HT-29 (cell line): ENCODE measurements around the gene PSMC2. TPM values are rescaled to one million over a fixed set of nuclear protein-coding genes. Genes with fewer than 3 reads are reported as not detected.
"Not testable (repeated sequence)": the region's sequence is repeated elsewhere in the genome, so short reads cannot be mapped to it uniquely, and the experiment has no call there.

Source experiments
- DNase-seq: peaks from one replicate; pipeline ENCODE4 v3.0.0-alpha.2; 2015; ENCODE audit warnings: low spot score
- total RNA-seq: library from RNA; depleted of rRNA; stranded (reverse); fragments of >200 nt; shearing (Covaris generic); gene quantifications from 2 replicates; pipeline ENCODE4 v1.2.3, GENCODE V29; 2014

PSMC2 gene
- total RNA-seq, 1 experiment from 2014 or later: 119 TPM

DNA sequence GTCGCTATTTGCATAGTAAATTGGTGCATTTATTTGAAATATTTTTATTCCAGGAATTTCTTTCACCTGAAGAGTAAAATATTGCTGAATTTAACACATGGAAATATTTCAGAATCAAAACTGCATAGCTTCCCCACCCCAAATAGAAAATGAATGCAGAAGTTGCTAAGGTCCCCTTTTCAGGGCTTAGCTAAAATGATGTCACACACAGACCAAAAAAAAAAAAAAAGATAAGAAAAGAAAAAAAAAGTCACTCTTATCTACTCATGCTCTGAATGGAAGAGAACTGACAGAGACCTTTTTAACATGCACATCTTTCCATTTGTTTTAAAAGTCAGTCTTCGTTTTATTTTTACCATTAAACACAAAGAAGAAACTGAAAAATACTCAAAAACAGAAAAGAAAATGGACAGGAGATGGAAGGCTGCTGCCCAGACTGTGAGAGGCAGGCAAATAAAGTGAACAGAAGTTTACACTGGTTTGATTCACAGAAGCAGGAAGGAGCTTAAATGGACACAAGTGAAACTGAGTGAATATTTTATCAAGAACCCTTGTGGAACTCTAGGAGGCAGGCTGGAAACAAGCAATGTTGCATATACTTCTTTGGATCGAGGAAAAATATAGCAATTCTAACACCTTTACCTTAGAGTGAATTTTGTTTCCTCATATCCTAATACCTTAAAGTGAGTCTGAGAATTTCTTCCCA, 32.0 kb downstream of the PSMC2 start:
- no peak for DNase-seq

DNA sequence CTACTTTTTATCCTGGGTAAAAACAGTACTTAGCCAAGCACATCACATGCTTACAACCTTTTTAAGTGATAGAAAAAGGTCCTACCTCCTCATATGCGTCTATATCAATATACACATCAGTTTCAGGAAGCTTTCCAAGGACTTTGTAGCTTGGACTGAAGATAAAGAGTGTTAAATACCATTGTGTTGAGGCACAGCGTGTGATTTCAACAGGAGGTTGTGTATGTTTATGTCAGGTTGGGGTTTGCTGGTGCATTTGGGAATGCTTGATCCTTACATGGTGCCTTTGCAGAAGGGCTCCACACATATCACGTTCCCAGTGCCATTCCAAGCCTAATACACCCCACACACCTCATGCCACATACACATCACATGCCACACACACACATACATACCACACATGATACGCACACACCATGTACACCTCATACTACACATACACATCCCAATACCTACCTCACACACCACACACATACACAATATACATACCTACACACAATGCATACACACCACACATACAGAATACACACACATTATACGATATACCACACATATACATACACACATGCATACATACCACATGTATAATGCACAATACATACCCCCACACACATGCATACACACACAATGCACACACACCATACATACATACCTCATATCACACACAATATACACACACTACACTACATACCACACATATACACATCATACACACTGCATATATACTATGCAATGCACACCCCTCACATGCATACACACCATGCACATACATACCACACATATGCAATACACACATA, 33.1 kb downstream of the PSMC2 start:
- DNase-seq: no peak

DNA sequence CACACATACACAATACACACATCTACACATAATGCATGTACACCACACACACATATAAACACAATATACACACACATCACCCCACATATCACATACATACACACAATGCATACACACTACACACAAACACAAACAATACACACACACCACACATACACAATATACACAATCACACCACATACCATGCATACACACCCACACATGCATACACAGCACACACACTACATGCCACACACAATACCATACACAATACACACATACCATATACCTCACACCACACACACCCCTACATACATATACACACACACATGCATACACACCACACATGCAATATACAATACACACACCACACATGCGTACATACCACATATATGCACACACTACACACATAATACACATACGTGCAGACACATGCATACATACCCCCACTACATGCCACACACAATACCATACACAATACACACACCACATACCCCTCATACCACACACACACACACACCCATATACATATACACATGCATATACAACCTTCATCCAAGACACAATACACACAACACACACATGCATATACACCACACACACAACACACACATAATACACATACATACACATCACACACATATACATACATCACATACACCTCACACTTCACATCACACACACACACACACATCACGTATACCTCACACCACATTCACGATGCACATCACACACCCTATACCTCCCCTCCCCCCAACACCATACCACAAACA, 34.0 kb downstream of the PSMC2 start:
- no peak for DNase-seq

DNA sequence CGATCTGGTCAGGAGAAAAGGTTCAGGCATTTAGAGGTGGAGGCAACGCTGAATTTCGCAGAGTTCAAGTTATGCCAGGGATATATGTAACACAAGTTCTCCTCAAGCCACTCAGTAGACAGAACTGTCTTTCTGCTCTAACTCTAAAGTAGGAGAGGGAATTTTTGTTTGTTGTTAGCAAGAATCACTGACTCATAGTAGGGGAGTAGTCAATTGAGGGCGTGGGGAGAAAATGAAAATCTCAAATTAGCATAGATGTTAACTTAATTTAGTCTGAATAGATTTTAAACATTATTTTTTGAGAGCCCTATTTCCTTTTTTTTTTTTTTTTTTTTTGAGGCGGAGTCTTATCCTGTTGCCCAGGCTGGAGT, 34.6 kb downstream of the PSMC2 start:
- no peak for DNase-seq

DNA sequence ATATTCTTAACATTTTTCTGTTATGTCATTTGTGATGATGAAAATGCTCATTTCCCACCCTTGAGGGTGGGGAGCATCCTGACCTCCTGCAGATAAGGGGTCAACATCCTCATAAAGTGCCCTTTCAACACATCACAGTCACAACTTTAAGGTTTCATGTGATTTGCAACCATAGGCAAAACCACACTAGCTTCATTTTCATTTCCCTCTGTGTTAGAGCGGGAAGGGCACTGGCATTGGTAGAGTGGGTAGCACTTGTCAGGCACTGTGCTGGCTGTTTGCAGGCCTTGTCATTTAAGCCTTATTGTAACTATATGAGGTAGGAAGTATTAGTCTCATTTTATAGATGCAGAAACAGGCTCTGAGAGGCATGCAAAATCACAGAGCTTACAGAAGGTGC, 39.8 kb downstream of the PSMC2 start:
- no peak for DNase-seq

DNA sequence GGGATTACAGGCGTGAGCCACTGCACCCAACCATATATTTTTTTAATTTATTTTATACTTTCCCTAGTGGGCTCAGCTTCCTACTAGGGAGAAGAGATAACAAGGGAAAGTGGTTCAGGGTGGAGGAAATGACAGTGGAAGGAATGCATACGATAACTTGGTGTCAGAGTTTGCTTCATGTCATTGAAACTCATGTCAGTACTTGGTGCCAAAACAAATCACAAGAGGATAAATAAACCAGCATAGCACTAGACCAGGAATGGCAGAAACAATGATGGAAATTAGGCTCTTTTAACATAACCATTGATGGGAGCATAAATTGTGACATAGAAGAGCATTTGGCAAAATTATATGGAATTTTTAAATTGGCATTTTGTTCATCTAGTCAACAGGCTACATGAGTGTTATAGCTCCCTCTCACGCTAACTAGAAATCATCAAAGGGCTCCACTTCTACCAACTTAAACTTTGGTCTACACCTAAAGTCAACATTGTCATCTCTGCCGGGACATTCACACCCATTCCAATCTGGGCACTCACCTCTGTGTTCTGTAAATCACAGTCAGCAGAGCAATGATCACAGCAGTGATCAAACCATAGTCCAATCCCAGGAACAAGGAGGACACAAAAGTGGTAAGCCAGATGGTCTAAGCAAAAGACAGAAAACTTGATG, 41.2 kb downstream of the PSMC2 start:
- DNase-seq: no peak

DNA sequence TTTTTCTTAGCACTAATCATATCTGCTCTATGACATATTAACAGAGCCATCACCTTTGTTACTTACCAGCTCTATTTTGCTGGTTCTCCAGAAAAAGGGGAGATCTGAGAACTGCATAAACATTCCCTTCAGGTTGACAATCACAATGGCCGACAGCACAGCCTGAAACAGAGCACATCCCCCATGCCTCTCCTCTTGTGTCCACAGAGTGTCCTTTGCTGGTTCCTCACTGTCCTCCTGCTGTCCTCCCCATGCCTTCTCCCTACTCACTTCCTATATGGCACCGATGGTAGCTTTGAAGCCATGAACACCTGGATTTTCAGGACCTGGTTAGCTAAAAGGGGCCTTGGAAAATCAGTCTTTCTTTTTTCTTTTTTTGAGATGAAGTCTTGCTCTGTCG, 41.8 kb downstream of the PSMC2 start:
- no peak for DNase-seq

DNA sequence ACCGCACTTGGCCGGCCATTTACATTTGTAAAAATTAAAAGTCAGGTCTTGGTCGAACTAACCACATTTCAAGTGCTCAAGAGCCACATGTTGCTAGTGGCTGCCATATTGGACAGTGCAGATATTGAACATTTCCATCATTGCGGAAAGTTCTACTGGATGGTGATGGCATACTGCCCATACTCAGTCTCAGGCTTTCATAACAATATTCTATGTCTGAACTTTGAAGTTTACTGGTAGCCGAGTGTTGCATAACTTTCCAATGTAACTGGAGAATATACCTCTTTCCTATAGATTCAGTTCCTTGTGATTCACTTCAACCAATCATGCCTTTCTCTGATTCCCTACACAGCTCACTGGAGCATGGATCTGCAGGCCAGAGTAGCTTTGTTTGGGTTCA, 43.7 kb downstream of the PSMC2 start:
- DNase-seq: no peak

DNA sequence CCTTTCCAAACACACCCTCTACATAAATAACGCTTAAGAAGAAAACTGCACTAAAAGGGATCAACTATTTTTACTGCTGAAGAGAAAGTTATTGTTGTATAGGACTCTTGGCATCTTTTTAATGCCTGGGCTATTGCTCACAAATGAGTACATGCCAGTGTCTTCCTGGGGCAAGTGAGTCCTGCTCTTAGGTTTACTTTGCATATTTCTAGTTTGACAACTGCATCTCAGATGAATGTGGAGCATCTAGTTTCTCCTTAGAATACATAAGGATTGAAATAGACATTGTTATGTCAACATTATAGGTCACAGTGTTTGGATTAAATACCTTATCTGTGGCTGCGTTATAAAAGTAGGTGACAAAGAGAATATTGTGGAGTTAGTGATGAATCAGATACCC, 44.5 kb downstream of the PSMC2 start:
- no peak for DNase-seq

DNA sequence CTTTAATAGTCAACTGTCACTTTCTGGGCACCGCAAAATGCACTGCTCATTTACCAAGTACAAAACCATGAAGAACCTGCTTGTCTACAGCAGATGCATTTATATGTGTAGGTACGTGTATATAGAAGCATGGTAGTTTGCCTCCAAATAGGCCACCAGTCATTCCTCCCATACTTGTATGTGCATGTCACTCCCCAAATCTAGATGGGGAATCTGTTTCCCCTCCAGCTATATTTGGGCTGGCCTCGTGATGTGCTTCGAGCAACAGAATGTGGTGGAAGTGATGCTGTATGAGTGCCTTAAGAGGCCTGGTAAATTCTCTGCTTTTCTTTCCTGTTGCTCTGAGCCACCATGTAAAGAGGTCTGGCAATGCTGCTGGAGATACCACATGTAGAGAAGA, 47.1 kb downstream of the PSMC2 start:
- no peak for DNase-seq

DNA sequence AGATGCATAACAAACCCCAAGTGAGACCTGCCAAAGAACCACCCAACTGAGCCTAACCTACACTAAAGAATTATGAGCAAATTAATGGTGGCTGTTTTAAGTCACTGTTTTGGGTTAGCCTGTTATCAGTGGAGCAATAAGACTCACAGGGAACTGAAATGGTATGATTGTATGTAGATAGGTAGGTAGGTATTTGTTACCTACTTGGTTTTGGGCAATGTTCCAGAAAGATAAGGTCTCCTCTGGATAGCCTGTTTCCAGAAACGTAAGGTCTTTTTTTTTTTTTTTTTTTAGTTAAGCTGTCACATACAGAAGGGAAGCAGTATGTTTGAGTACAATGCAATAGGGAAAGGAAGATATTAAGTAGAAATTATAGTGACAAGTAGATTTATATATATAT, 47.6 kb downstream of the PSMC2 start:
- DNase-seq: no peak

DNA sequence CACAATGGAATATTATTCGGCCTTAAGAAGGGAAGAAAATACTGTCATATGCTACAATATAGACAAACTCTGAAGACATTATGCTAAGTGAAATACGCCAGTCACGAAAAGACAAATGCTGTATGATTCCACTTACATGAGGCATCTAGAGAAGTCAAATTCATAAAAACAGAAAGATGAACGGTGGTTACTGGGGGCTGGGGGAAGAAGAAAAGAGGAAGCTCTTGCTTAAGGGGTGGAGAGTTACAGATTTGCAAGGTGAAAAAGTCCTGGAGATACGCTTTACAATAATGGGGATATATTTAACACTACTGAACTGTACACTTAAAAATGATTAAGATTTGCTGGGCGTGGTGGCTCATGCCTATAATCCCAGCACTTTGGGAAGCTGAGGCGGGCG, 49.0 kb downstream of the PSMC2 start:
- no peak for DNase-seq

DNA sequence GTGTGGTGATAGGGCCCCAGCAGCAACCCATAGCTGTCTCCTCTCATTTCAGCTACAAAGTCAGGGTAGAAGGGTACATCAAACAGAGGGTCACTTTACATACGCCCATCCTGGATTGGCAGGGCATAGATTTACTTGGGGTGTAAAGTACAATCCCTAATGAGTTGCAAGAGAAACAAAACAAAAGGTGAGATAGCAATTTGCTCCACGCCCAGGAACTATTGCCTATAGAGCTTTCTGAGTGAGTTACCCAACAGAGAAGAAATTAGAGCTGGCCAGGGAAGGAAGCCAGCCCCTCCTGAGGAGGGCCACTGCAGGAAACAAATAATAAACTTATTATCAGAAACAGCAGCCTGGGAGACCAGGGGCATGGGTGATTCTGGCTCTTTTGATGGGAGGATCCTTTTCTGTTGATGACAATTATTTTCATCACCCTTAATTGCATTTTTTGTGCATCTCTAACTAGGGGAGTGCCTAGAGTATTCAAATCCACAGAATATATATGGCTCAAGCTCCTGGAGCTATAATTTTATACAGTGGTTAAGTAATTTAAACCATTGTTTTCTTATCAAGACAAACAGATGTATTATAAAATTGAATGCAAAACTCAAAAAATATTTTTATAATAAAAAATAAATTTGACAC, 51.2 kb downstream of the PSMC2 start:
- no peak for DNase-seq

DNA sequence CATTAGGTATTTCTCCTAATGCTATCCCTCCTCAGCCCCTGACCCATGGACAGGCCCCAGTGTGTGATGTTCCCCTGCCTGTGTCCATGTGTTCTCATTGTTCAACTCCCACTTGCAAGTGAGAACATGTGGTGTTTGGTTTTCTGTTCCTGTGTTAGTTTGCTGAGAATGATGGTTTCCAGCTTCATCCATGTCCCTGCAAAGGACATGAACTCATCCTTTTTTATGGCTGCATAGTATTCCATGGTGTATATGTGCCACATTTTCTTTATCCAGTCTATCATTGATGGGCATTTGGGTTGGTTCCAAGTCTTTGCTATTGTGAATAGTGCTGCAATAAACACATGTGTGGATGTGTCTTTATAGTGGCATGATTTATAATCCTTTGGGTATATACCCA, 52.2 kb downstream of the PSMC2 start:
- DNase-seq: not testable (repeated sequence)

DNA sequence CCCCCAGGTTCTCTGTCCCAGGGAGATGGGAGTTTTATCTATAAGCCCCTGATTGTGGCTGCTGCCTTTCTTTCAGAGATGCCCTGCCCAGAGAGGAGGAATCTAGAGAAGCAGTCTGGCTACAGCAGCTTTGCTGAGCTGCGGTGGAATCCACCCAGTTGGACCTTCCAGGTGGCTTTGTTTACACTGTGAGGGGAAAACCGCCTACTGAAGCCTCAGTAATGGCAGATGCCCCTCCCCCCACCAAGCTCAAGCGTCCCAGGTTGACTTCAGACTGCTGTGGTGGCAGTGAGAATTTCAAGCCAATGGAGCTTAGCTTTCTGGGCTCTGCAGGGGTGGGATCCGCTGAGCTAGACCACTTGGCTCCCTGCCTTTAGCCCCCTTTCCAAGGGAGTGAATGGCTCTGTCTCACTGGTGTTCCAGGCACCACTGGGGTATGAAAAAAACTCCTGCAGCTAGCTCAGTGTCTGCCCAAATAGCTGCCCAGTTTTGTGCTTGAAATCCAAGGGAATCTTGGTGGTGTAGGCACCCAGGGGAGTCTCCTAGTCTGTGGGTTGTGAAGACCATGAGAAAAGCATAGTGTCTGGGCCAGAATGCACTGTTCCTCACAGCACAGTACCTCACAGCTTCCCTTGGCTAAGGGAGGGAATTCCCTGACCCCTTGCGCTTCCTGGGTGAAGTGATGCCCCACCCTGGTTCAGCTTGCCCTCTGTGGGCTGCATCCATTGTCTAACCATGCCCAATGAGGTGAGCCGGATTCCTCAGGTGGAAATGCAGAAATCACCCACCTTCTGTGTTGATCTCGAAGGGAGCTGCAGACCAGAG, 58.6 kb downstream of the PSMC2 start:
- not testable (repeated sequence) for DNase-seq

DNA sequence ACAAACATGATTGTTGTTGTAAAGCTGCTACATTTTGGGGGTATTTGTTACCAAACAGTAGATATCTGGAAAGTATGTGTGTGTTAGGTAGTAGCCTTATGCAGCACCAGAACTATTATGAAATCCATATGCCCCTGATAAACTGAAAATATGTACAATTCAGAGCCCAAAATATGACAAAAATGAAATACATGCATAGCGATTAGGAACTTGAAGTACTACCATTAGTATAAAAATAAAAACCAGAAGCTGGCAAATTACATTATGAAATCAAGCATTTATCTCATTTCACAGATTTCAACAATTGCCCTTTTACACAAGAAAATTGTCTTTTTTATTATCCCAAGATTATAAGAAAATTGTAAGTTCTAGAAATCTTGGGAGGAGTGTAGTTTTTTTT, 64.7 kb downstream of the PSMC2 start:
- DNase-seq: no peak

DNA sequence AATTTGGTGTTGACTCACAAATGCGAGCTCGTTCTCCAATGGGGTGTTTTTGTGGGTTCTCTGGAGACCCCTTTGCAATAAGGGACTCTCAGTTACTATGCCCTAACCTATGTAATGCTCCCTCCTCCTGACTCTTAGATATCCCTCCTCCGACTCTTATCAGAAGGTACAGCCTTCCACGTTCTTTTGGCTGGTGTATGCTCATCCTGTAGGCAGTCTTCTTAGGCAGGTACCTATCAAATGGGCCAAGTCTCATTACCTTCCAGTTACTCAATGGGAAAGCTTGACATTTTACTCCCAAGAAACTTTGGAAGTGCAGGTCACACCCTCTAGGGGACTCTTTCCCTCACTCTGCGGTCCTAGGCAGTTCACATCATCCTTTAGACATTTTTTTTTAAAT, 66.0 kb downstream of the PSMC2 start:
- no peak for DNase-seq

DNA sequence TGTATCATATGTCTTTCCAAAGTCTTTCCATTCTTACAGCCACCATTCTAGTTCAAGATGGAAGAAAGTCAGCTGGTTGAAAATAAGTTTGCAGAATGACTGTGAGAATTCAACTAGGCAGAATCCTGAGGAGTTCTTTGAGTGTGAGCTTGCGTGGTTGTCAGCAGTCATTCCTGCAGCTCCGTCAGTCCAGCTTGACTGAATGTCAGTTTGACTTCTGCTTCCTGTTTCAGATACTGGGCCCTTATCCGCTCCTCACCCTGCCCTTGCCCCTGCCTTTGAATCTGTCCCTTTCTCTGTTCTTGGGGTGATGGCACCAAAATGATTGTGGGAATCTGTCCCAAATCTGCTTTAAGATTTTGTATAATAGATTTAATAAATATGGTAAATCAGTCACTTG, 70.8 kb downstream of the PSMC2 start:
- no peak for DNase-seq
